ENCODE results near the gene SH2D7. TPM values are rescaled to one million over a fixed set of nuclear protein-coding genes. Genes with fewer than 3 reads are reported as not detected.

The SH2D7 gene
- total RNA-seq, 1 experiment from 2014 or later: not detected

DNA sequence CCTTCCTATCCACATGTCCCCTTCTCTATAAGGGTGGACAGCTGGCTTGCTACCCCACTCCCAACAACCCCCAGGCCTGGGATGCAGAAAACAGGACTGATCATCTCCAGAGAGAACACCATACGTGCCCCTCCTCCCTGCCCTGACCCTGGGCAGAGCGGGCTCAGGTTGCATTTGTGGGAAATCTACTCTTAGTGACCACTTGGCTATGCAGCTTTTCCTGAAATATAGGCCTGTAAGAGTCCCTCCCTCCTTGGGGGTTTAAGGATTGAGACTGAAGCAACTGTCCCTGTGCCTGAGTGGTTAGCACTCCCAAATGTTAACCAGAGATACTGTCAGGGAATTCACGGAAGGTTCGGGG, 11.7 kb downstream of the SH2D7 start:
- ChIA-PET CTCF (interaction anchor here (1.0 to 1.4 kb wide), 2 partner anchors 104 to 145 kb away, joined by 3 to 4 read pairs; no protein-coding TSS in a partner anchor), POLR2A (no interaction called here)
- no peak for ATAC-seq
- Mint-ChIP-seq H3K27me3 (ENCODE audit: low read depth) (no peaks in the 10 kb centered on the region; the same call in 1 of the 2 replicates), H3K27ac (no peak overlapping the region), H3K36me3 (peaks cover 9% of the 10 kb centered on the region; the same call in 1 of the 2 replicates), H3K9me3 (no peaks in the 10 kb centered on the region), H3K4me3 (no peak overlapping the region), H3K4me1 (peaks cover 3% of the 10 kb centered on the region; the same call in 1 of the 2 replicates)
- TF ChIP-seq EMX1 (CRISPR knock-in tag; IDR thresholded peaks at IDR 0.05): no peak
- TF ChIP-seq, protein P1, sequence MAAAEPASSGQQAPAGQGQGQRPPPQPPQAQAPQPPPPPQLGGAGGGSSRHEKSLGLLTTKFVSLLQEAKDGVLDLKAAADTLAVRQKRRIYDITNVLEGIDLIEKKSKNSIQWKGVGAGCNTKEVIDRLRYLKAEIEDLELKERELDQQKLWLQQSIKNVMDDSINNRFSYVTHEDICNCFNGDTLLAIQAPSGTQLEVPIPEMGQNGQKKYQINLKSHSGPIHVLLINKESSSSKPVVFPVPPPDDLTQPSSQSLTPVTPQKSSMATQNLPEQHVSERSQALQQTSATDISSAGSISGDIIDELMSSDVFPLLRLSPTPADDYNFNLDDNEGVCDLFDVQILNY (CRISPR knock-in tag; IDR thresholded peaks at IDR 0.05): no peak
- TF ChIP-seq SP1 (CRISPR knock-in tag; conservative IDR thresholded peaks at IDR 0.05): no peak
- TF ChIP-seq, protein P2, sequence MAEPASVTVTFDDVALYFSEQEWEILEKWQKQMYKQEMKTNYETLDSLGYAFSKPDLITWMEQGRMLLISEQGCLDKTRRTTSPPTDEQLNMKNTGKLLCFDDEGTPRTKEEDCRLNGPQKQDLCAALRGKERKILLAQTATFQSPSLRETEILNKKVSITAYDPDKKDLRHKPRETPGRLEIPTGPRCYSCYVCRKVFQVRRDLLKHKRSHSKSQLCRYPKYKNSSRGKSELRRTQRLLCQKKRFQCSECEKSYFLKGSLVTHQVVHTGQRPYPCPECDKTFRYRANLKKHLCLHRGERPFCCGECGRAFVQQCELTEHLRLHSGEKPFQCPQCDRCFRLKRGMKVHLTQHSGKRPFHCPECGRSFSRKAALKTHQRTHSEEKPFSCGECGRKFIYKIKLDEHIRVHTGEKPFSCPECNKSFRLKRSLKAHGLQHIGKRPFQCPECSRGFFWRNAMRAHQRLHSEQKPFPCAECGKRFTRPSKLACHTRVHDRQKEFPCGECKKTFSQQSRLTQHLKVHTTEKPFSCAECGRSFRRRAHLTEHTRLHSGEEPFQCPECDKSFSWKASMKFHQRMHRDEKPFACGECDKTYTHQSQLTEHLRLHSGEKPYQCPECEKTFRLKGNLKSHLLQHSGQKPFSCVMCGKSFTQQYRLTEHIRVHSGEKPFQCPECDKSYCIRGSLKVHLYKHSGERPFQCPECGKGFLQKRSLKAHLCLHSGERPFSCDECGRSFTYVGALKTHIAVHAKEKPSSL (CRISPR knock-in tag; conservative IDR thresholded peaks at IDR 0.05): no peak
- no peak for TF ChIP-seq IRF2 (CRISPR knock-in tag; IDR thresholded peaks at IDR 0.05; ENCODE audit: borderline replicate concordance, low read depth)
- DNase-seq (ENCODE audit: low spot score): no peak

DNA sequence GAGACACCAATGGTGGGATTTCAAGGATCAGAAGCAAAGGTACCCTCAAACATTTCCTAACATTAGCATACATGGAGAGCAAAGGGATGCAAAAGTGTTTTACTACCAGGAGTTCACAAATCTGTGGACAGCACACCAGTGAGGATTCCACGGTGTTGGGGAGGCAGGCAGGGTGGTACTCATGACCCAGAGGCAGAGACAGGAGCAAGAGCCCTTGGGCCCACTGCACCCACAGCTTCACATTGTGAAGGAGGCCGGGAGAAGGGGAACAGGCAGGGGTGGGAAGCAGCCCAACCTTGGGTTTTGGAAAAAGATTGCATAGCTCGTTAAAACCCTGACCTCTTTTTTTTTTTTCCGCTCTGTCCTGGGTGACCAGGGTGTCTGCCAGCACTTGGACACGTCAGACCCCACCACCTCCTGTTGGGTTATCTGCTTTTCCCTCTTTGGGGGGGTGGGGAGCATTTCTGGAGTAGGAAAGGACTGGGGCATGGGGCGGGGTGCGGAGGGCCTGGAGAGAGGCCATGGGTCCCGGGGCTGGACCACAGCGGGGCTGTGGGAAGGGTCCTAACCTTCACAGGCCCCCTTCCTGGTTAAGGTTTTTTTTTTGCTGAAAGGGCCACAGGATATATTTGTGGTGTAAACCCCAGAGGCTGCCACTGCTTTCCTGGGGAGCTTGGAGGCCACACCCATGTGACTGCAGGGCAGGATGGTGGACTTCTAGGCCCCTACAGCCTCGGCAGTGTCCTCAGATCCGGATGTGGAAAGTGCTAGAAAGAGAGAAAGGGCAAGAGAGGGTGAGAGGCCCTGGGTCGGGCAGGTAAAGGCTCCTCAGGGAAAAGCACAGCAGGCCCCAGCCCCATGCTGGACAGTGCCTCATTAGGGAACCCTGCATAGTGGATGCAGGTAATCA, 12.5 kb downstream of the SH2D7 start:
- no peak for DNase-seq (ENCODE audit: low spot score)
- ChIA-PET POLR2A (no interaction called here), CTCF (interaction anchor here (1.2 kb wide), 1 partner anchor 34 kb away, joined by 3 read pairs; no protein-coding TSS in a partner anchor)
- peaks cover 3% of the 10 kb centered on the region; the same call in 1 of the 2 replicates for H3K4me1 Mint-ChIP-seq
- H3K36me3 Mint-ChIP-seq: peaks cover 9% of the 10 kb centered on the region; the same call in 1 of the 2 replicates
- no peak for TF ChIP-seq NFATC4 (CRISPR knock-in tag; IDR thresholded peaks at IDR 0.05)
- TF ChIP-seq TP53 (CRISPR knock-in tag; IDR thresholded peaks at IDR 0.05): no peak
- TF ChIP-seq, protein P3, sequence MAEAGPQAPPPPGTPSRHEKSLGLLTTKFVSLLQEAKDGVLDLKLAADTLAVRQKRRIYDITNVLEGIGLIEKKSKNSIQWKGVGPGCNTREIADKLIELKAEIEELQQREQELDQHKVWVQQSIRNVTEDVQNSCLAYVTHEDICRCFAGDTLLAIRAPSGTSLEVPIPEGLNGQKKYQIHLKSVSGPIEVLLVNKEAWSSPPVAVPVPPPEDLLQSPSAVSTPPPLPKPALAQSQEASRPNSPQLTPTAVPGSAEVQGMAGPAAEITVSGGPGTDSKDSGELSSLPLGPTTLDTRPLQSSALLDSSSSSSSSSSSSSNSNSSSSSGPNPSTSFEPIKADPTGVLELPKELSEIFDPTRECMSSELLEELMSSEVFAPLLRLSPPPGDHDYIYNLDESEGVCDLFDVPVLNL (CRISPR knock-in tag; IDR thresholded peaks at IDR 0.05; ENCODE audit: borderline replicate concordance, low read depth): no peak
- TF ChIP-seq, protein P1 (CRISPR knock-in tag; IDR thresholded peaks at IDR 0.05): no peak
- no peak for TF ChIP-seq ATF1 (CRISPR knock-in tag; IDR thresholded peaks at IDR 0.05)
- TF ChIP-seq ZNF671 (CRISPR knock-in tag; IDR thresholded peaks at IDR 0.05): no peak
- TF ChIP-seq SMAD3 (CRISPR knock-in tag; IDR thresholded peaks at IDR 0.05; ENCODE audit: borderline replicate concordance): no peak
- TF ChIP-seq NR1H2 (CRISPR knock-in tag; IDR thresholded peaks at IDR 0.05): no peak
- TF ChIP-seq, protein P4, sequence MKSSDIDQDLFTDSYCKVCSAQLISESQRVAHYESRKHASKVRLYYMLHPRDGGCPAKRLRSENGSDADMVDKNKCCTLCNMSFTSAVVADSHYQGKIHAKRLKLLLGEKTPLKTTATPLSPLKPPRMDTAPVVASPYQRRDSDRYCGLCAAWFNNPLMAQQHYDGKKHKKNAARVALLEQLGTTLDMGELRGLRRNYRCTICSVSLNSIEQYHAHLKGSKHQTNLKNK (CRISPR knock-in tag; IDR thresholded peaks at IDR 0.05): no peak
- TF ChIP-seq NR3C1 (CRISPR knock-in tag; conservative IDR thresholded peaks at IDR 0.05; ENCODE audit: low read depth): no peak
- TF ChIP-seq, protein P5, sequence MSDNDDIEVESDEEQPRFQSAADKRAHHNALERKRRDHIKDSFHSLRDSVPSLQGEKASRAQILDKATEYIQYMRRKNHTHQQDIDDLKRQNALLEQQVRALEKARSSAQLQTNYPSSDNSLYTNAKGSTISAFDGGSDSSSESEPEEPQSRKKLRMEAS (CRISPR knock-in tag; IDR thresholded peaks at IDR 0.05): no peak
- TF ChIP-seq ZNF317 (CRISPR knock-in tag; IDR thresholded peaks at IDR 0.05; ENCODE audit: borderline replicate concordance, low read depth): no peak
- no peak for TF ChIP-seq IRF2 (CRISPR knock-in tag; IDR thresholded peaks at IDR 0.05; ENCODE audit: borderline replicate concordance, low read depth)
- no peak for TF ChIP-seq PRRX2 (CRISPR knock-in tag; IDR thresholded peaks at IDR 0.05)
- H3K27ac Mint-ChIP-seq: no peak overlapping the region
- no peak for ATAC-seq
- no peaks in the 10 kb centered on the region for H3K9me3 Mint-ChIP-seq
- H3K27me3 Mint-ChIP-seq (ENCODE audit: low read depth): no peaks in the 10 kb centered on the region
- H3K4me3 Mint-ChIP-seq: no peak overlapping the region
